OCI-LY7 (cell line): Measurements from ENCODE around the gene ZFP36. TPM values are rescaled to one million over a fixed set of nuclear protein-coding genes. Genes with fewer than 3 reads are reported as not detected.

Source experiments
- BruUV-seq: library from RNA; stranded (reverse); fragments of 400-500 nt; replicated peaks from 2 replicates; lab custom pipeline; 2021; lab: Mats Ljungman, UMichigan
- CTCF ChIA-PET: fragments of 300-600 bp; sonication (Branson Sonifier 250); formaldehyde crosslinking; loops from one replicate; lab custom pipeline; 2022; ENCODE audit warnings: antibody characterized with exemption; ENCODE audit not compliant: unreplicated experiment; lab: Charles Lee
- POLR2A ChIA-PET: fragments of 300-600 bp; sonication (Branson Sonifier 250); formaldehyde crosslinking; loops from one replicate; lab custom pipeline; 2022; ENCODE audit warnings: antibody characterized with exemption; lab: Charles Lee
- DNase-seq: peaks from one replicate; pipeline ENCODE4 v3.0.0-alpha.2; 2015; ENCODE audit warnings: low spot score
- H2AFZ ChIP-seq: fragments of 200-600 bp; sonication (generic), shearing (Covaris generic); 2 replicates; pipeline ENCODE4 v1.6.1; 2014; ENCODE audit warnings: mild to moderate bottlenecking, antibody characterized with exemption, low read length, moderate library complexity
- H3K27ac ChIP-seq: fragments of 200-600 bp; sonication (generic); 2 replicates; pipeline ENCODE4 v1.5.1; 2014; ENCODE audit warnings: mixed run types, low read depth, mild to moderate bottlenecking, moderate library complexity, low read length, inconsistent platforms; ENCODE audit not compliant: poor library complexity, severe bottlenecking
- H3K36me3 ChIP-seq: fragments of 200-600 bp; sonication (generic); 2 replicates; pipeline ENCODE4 v1.6.1; 2014; ENCODE audit warnings: mild to moderate bottlenecking, antibody characterized with exemption, low read length, moderate library complexity, mixed read lengths; ENCODE audit not compliant: insufficient read depth
- H3K4me1 ChIP-seq: fragments of 200-600 bp; sonication (generic); 2 replicates; pipeline ENCODE4 v1.5.1; 2014; ENCODE audit warnings: mild to moderate bottlenecking, low read length; ENCODE audit not compliant: insufficient read depth, poor library complexity, severe bottlenecking
- H3K4me2 ChIP-seq: fragments of 200-600 bp; sonication (generic); 2 replicates; pipeline ENCODE4 v1.6.1; 2014; ENCODE audit warnings: mild to moderate bottlenecking, low read length
- H3K4me3 ChIP-seq: fragments of 200-600 bp; sonication (generic); 2 replicates; pipeline ENCODE4 v1.5.1; 2014; ENCODE audit warnings: mild to moderate bottlenecking, low read depth, low read length; ENCODE audit not compliant: poor library complexity, severe bottlenecking
- H3K79me2 ChIP-seq: fragments of 200-600 bp; sonication (generic); 2 replicates; pipeline ENCODE4 v1.6.1; 2016; ENCODE audit warnings: low read depth, mild to moderate bottlenecking, low read length, moderate library complexity, mixed read lengths; ENCODE audit not compliant: insufficient read depth
- H3K9me2 ChIP-seq: fragments of 200-600 bp; sonication (generic); 2 replicates; pipeline ENCODE4 v1.6.1; 2016; ENCODE audit warnings: mild to moderate bottlenecking, low read length, mixed read lengths; ENCODE audit not compliant: insufficient read depth
- H3K9me3 ChIP-seq: fragments of 200-600 bp; sonication (generic); 2 replicates; pipeline ENCODE4 v1.6.1; 2014; ENCODE audit warnings: mild to moderate bottlenecking, mixed run types, low read length, mixed read lengths
- H4K20me1 ChIP-seq: fragments of 200-600 bp; sonication (generic); 2 replicates; pipeline ENCODE4 v1.6.1; 2014; ENCODE audit warnings: mild to moderate bottlenecking, antibody characterized with exemption, low read length, moderate library complexity, mixed read lengths; ENCODE audit not compliant: insufficient read depth
- CTCF ChIP-seq: fragments of 200-600 bp; sonication (generic); conservative IDR thresholded peaks from 2 replicates; pipeline ENCODE4 v1.5.1; 2014; ENCODE audit warnings: mild to moderate bottlenecking, antibody characterized with exemption, low read length, moderate library complexity, mixed read lengths
- EZH2phosphoT487 ChIP-seq: fragments of 200-600 bp; sonication (generic); IDR thresholded peaks from 2 replicates; pipeline ENCODE4 v1.6.1; 2018; ENCODE audit warnings: low read depth, borderline replicate concordance, mild to moderate bottlenecking, mixed run types, antibody characterized with exemption, low read length, moderate library complexity, mixed read lengths
- intact Hi-C: fragments of 100-400 bp; cut with micrococcal nuclease; formaldehyde crosslinking; loops from one replicate; pipeline ENCODE4 v1.10.0; 2022; ENCODE audit not compliant: unreplicated experiment
- total RNA-seq, 2 experiments: library from RNA; depleted of rRNA in 1 of 2; stranded (reverse); fragments of >200 nt in 1 of 2; shearing (Covaris generic) in 1 of 2; gene quantifications; 2 replicates each; pipeline ENCODE4 v1.2.3, GENCODE V29; 2014 to 2022

The ZFP36 gene
- total RNA-seq, 2 experiments from 2014 or later: 21.8 to 55.9 TPM

DNA sequence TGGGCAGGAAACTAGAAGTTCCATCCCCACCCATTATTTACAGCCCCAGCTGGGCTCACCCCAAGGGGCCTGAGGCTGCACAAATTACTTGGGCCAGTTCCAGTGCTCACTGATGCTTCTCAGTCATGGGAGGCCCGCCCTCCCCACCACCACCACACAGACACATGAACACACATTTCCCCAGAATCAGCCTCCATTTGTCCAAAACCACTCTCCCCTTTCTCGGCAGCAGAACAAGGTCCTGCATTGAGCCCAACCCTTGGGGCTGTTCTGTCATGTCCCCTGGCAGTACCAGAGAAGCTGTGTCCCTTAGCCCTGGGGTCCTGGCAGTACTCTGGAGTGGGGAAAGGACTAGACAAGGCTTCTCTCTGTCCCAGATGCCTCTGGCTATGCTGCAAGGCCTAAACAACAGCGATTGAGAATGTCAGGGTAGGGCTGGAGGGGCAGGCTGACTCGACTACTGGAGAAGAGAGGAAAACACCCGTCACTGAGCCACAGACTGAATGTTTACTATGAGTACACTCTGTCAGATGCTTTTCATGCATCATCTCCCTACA is 42.7 kb upstream of the ZFP36 start:
- Histone ChIP-seq H3K4me3 (no peak overlapping the region), H3K36me3 (peaks cover 71% of the 10 kb centered on the region), H2AFZ (no peak overlapping the region), H3K79me2 (no peaks in the 10 kb centered on the region), H4K20me1 (no peaks in the 10 kb centered on the region), H3K4me2 (no peak overlapping the region), H3K9me3 (no peaks in the 10 kb centered on the region), H3K4me1 (no peaks in the 10 kb centered on the region), H3K27ac (no peak overlapping the region), H3K9me2 (no peaks in the 10 kb centered on the region)
- CTCF ChIA-PET: no interaction called here
- intact Hi-C loops: no loop called here
- POLR2A ChIA-PET: interaction anchor here (0.8 kb wide), 1 partner anchor 239 kb away, joined by 3 read pairs; no protein-coding TSS in a partner anchor
- DNase-seq: no peak
- no TSS peak for BruUV-seq
- TF ChIP-seq EZH2phosphoT487: no peak
- no peak for TF ChIP-seq CTCF

GRCh38 chr19:39365531-39365930 is 41.1 kb upstream of the ZFP36 start:
- peaks cover 72% of the 10 kb centered on the region; the same call in 1 of the 2 replicates for H3K36me3 ChIP-seq
- no peaks in the 10 kb centered on the region for H4K20me1 ChIP-seq
- H3K4me1 ChIP-seq: no peaks in the 10 kb centered on the region
- ChIA-PET POLR2A (no interaction called here), CTCF (no interaction called here)
- H3K9me3 ChIP-seq: no peaks in the 10 kb centered on the region
- no peaks in the 10 kb centered on the region for H3K79me2 ChIP-seq
- TF ChIP-seq EZH2phosphoT487 (no peak), CTCF (no peak)
- H2AFZ ChIP-seq: no peak overlapping the region
- BruUV-seq: no TSS peak
- no peak for DNase-seq
- no peak overlapping the region for H3K27ac ChIP-seq
- H3K4me3 ChIP-seq: no peak overlapping the region
- H3K9me2 ChIP-seq: no peaks in the 10 kb centered on the region
- intact Hi-C loops: no loop called here
- no peak overlapping the region for H3K4me2 ChIP-seq

DNA sequence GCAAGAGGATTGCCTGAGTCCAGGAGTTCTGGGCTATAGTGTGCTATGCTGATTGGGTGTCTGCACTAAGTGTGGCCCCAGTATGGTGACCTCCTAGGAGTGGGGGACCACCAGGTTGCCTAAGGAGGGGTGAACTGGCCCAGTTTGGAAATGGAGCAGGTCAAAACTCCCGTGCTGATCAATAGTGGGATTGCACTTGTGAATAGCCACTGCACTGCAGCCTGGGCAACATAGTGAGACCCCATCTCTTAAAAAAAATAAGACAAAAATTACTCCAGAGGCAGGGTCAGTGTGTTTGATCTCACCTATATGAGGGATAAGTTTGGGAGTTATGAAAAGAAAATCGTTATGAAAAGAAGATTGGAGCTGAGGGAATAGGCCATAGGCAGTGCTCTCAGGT is 37.4 kb upstream of the ZFP36 start:
- H3K9me2 ChIP-seq: no peaks in the 10 kb centered on the region
- ChIA-PET POLR2A (interaction anchor here (0.6 kb wide), 1 partner anchor 278 kb away, joined by 4 read pairs; no protein-coding TSS in a partner anchor), CTCF (no interaction called here)
- H3K4me1 ChIP-seq: no peaks in the 10 kb centered on the region
- no peaks in the 10 kb centered on the region for H3K9me3 ChIP-seq
- H2AFZ ChIP-seq: no peak overlapping the region
- no TSS peak for BruUV-seq
- no peak for TF ChIP-seq EZH2phosphoT487
- no peaks in the 10 kb centered on the region for H3K79me2 ChIP-seq
- no peak for DNase-seq
- no peak overlapping the region for H3K4me3 ChIP-seq
- intact Hi-C loops: no loop called here
- no peaks in the 10 kb centered on the region for H4K20me1 ChIP-seq
- no peak overlapping the region for H3K27ac ChIP-seq
- peaks cover 71% of the 10 kb centered on the region for H3K36me3 ChIP-seq
- H3K4me2 ChIP-seq: no peak overlapping the region
